A673 (cell line): ENCODE measurements around the gene VDR. TPM values are rescaled to one million over a fixed set of nuclear protein-coding genes. Genes with fewer than 3 reads are reported as not detected.

Experiments
- BruUV-seq: library from RNA; stranded (reverse); fragments of 400-500 nt; replicated peaks from 2 replicates; lab custom pipeline; 2021; lab: Mats Ljungman, UMichigan
- CTCF ChIA-PET: fragments of 300-600 bp; sonication (Branson Sonifier 250); formaldehyde crosslinking; loops from one replicate; lab custom pipeline; 2022; ENCODE audit warnings: antibody characterized with exemption; lab: Charles Lee
- POLR2A ChIA-PET: fragments of 300-600 bp; sonication (Branson Sonifier 250); formaldehyde crosslinking; loops from one replicate; lab custom pipeline; 2022; ENCODE audit warnings: antibody characterized with exemption; ENCODE audit not compliant: low non-redundant PET; lab: Charles Lee
- DNase-seq: peaks from one replicate; pipeline ENCODE4 v3.0.0-alpha.2; 2015; ENCODE audit warnings: low spot score
- H3K27ac ChIP-seq: fragments of 200-600 bp; sonication (generic); 2 replicates; pipeline ENCODE4 v1.5.1; 2016; ENCODE audit warnings: mixed run types, low read depth, mild to moderate bottlenecking, mixed read lengths, antibody characterized with exemption, low read length; ENCODE audit not compliant: poor library complexity, severe bottlenecking
- H3K27me3 ChIP-seq: fragments of 200-600 bp; sonication (generic); replicated peaks from 2 replicates; pipeline ENCODE4 v1.6.1; 2017; ENCODE audit warnings: mixed run types, low read depth, mild to moderate bottlenecking, mixed read lengths, antibody characterized with exemption, low read length; ENCODE audit not compliant: insufficient read depth, poor library complexity
- H3K36me3 ChIP-seq: fragments of 200-600 bp; sonication (generic); 2 replicates; pipeline ENCODE4 v1.6.1; 2016; ENCODE audit warnings: mixed run types, mild to moderate bottlenecking, mixed read lengths, antibody characterized with exemption, low read length; ENCODE audit not compliant: insufficient read depth, poor library complexity, severe bottlenecking
- H3K4me1 ChIP-seq: fragments of 200-600 bp; sonication (generic); 2 replicates; pipeline ENCODE4 v1.6.1; 2017; ENCODE audit warnings: mixed run types, mild to moderate bottlenecking, mixed read lengths, antibody characterized with exemption, low read length; ENCODE audit not compliant: insufficient read depth, poor library complexity, severe bottlenecking
- H3K4me3 ChIP-seq: fragments of 200-600 bp; sonication (generic); 2 replicates; pipeline ENCODE4 v1.5.1; 2016; ENCODE audit warnings: low read depth, mixed run types, mild to moderate bottlenecking, mixed read lengths, low read length; ENCODE audit not compliant: poor library complexity, severe bottlenecking
- H3K9me3 ChIP-seq: fragments of 200-600 bp; sonication (generic); 2 replicates; pipeline ENCODE4 v1.6.1; 2016; ENCODE audit warnings: mixed run types, low read depth, mild to moderate bottlenecking, mixed read lengths, antibody characterized with exemption, low read length; ENCODE audit not compliant: poor library complexity, severe bottlenecking
- EZH2 ChIP-seq: fragments of 200-600 bp; sonication (generic); IDR thresholded peaks from 2 replicates; pipeline ENCODE4 v1.6.1; 2017; ENCODE audit warnings: borderline replicate concordance, low read depth, mild to moderate bottlenecking, mixed read lengths, antibody characterized with exemption, low read length; ENCODE audit not compliant: poor library complexity, severe bottlenecking
- intact Hi-C: fragments of 100-400 bp; cut with micrococcal nuclease; formaldehyde crosslinking; loops from one replicate; pipeline ENCODE4 v1.10.0; 2022; ENCODE audit not compliant: unreplicated experiment
- total RNA-seq: library from RNA; stranded (reverse); gene quantifications from 2 replicates; pipeline ENCODE4 v1.2.3, GENCODE V29; 2021
- TF ChIP-seq, protein P1 (sequence below): fragments of 300-800, 200-600 bp; sonication (generic); conservative IDR thresholded peaks from 2 replicates; pipeline ENCODE4 v1.5.1; 2017; ENCODE audit warnings: low read depth, mild to moderate bottlenecking, antibody characterized with exemption, low read length, moderate library complexity, mixed read lengths

The VDR gene
- total RNA-seq, 1 experiment from 2014 or later, result 0.43 TPM

DNA sequence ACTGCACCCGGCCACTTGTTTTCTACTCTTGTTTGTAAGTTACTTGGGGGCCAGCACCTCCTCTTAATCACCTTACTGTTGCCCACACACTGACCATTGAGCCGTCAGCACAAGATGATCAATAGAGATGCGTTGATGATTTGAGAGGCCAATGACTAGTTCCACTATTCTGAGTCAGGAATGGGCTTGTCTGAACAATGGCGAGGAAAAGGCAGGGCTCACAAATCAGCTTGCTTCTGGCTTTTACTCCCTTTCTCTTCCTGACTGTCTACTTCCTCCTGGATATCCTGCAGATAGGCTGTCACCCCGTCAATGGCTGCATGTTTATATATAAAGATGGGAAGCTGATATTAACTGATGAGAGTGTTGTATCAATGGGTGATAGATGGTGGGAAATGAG lies 55.9 kb downstream of the VDR start:
- H3K9me3 ChIP-seq, result no peaks in the 10 kb centered on the region
- TF ChIP-seq, protein P1, sequence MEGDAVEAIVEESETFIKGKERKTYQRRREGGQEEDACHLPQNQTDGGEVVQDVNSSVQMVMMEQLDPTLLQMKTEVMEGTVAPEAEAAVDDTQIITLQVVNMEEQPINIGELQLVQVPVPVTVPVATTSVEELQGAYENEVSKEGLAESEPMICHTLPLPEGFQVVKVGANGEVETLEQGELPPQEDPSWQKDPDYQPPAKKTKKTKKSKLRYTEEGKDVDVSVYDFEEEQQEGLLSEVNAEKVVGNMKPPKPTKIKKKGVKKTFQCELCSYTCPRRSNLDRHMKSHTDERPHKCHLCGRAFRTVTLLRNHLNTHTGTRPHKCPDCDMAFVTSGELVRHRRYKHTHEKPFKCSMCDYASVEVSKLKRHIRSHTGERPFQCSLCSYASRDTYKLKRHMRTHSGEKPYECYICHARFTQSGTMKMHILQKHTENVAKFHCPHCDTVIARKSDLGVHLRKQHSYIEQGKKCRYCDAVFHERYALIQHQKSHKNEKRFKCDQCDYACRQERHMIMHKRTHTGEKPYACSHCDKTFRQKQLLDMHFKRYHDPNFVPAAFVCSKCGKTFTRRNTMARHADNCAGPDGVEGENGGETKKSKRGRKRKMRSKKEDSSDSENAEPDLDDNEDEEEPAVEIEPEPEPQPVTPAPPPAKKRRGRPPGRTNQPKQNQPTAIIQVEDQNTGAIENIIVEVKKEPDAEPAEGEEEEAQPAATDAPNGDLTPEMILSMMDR, result no peak
- TF ChIP-seq EZH2, result no peak
- DNase-seq, result no peak
- no peak overlapping the region for H3K27ac ChIP-seq
- no peak overlapping the region for H3K4me3 ChIP-seq
- intact Hi-C loops, result no loop called here
- no TSS peak for BruUV-seq
- no peaks in the 10 kb centered on the region for H3K36me3 ChIP-seq
- no peaks in the 10 kb centered on the region for H3K4me1 ChIP-seq
- POLR2A ChIA-PET, result interaction anchor here (0.7 kb wide), 1 partner anchor 16 kb away, joined by 16 read pairs; no protein-coding TSS in a partner anchor
- CTCF ChIA-PET, result interaction anchor here (1.0 kb wide), 1 partner anchor 9 kb away, joined by 3 read pairs; no protein-coding TSS in a partner anchor
- no peaks in the 10 kb centered on the region for H3K27me3 ChIP-seq

DNA sequence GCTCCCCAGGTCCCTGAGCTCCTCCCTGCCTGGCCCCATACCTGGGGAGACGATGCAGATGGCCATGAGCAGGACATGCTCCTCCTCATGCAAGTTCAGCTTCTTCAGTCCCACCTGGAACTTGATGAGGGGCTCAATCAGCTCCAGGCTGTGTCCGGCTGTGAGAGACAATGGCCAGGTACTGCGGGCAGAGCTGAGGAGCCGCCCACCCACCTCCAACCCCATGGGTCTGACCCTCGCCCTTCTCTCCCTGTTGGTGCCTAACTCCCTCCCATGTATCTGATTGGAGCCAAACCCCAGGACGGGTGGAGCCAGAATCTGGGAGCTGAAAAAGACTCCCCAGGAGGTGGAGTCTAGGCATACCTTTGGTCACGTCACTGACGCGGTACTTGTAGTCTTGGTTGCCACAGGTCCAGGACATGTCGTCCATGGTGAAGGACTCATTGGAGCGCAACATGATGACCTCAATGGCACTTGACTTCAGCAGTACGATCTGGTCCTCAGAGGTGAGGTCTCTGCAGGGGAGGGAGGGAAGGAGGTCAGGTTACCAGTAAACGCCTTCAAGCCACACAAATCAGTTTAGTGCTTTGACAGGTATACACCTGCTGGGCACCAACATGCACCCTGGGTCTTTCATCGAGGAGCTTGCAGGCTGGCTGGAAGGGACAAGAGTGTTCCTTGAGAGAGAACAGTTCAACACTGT lies 58.3 kb downstream of the VDR start:
- Histone ChIP-seq H3K4me1 (no peaks in the 10 kb centered on the region), H3K27me3 (no peaks in the 10 kb centered on the region), H3K27ac (no peak overlapping the region), H3K36me3 (no peaks in the 10 kb centered on the region), H3K9me3 (no peaks in the 10 kb centered on the region), H3K4me3 (no peak overlapping the region)
- BruUV-seq, result no TSS peak
- no peak for DNase-seq
- intact Hi-C loops, result no loop called here
- ChIA-PET CTCF (interaction anchor here (0.5 kb wide), 1 partner anchor 8 kb away, joined by 3 read pairs; no protein-coding TSS in a partner anchor), POLR2A (no interaction called here)
- TF ChIP-seq EZH2, result no peak
- TF ChIP-seq, protein P1, result no peak

DNA sequence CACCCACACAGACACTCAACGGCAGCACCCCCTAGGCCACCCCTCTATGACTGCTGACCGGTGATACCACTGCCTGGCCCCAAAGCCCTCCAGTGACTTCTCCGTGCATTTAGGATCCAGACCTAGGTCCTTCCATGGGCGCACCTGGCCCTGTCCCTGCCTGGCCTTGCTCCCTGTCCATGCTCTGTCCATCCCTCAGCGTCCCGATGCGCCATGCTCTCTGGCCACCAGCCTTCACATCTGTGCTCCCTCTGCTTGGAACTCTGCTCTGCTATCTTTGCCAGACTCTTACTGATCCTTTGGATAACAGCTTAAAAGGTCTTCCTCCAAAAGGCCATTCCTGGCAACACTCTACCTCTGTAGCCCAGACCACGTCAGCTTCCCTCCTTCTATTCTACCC lies 59.7 kb downstream of the VDR start:
- Histone ChIP-seq H3K4me1 (no peaks in the 10 kb centered on the region), H3K9me3 (no peaks in the 10 kb centered on the region), H3K27me3 (no peaks in the 10 kb centered on the region), H3K27ac (no peak overlapping the region), H3K36me3 (no peaks in the 10 kb centered on the region), H3K4me3 (no peak overlapping the region)
- POLR2A ChIA-PET, result no interaction called here
- intact Hi-C loops, result no loop called here
- no peak for DNase-seq
- BruUV-seq, result no TSS peak
- CTCF ChIA-PET, result no interaction called here
- TF ChIP-seq, protein P1, result no peak
- TF ChIP-seq EZH2, result no peak
